ENCODE data around the gene SPATA21.
"Not testable (repeated sequence)": the region's sequence is repeated elsewhere in the genome, so short reads cannot be mapped to it uniquely, and the experiment has no call there.

- TF ChIP-seq POLR2A, CTCF (IDR thresholded peaks at IDR 0.05): not testable (repeated sequence)
Observed at GRCh38 chr1:16474891-16475290, 37.7 kb upstream of the SPATA21 start.

Data from body of pancreas (tissue), 4 donors.